Stimulated activated CD4-positive, alpha-beta T cell treated with anti-CD3 and anti-CD28 coated beads, Interleukin-1b, Interleukin-23, amount 100 ng/mL, for 4 hours (primary cell): ENCODE results near the gene PARS2.

Experiments
- DNase-seq, 2 donors: peaks; one replicate each; pipeline ENCODE4 v3.0.0-alpha.2; 2020; ENCODE audit warnings: low read depth in 2 of 2

Gene PARS2

DNA sequence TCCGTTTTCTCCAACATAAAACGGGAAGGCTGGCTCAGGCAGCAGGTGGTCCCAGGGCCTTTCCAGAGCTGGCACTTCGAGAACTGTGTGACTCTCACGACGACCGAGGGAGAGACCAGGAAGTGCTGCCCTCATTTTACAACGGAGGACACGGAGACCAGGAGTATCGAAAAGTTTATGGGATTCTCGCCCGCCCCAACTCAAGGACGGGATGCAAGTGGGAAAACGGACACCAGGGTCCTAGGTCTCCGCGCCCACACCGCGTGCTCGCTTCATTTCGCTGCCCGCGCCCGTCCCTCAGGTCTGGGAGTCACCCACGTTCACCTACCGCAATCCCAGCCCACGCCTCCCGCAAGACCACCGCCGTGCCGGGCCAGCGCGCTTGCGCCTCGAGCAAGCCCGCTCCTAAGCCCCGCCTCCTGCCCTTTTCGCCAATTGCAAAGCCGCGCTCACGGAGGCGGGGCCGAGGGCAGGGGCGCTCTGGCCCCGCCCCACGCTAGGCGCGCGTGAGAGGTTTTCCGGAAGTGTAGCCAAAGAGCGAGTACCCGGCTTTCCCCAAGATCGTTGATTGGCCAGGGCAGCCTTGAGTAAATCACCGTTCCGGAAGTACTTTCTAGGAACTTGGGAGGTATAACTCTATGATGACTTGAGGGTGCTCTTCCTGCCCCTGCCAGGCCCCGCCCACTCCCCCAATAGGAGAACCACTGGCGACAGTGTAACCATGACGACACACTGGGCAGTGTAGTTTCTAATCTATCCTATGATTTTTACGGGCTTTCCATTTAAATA is at the start of gene PARS2:
Gene PARS2, minus strand, starts transcription at position 391 of the 789 bp plus-strand sequence. CDS start 5,362 bp downstream, outside the sequence.
- DNase-seq: peak; percentile 95 to 96

- DNase-seq: no peak
These were observed 49.8 kb upstream of the PARS2 start for GRCh38 chr1:54814126-54814498.

DNA sequence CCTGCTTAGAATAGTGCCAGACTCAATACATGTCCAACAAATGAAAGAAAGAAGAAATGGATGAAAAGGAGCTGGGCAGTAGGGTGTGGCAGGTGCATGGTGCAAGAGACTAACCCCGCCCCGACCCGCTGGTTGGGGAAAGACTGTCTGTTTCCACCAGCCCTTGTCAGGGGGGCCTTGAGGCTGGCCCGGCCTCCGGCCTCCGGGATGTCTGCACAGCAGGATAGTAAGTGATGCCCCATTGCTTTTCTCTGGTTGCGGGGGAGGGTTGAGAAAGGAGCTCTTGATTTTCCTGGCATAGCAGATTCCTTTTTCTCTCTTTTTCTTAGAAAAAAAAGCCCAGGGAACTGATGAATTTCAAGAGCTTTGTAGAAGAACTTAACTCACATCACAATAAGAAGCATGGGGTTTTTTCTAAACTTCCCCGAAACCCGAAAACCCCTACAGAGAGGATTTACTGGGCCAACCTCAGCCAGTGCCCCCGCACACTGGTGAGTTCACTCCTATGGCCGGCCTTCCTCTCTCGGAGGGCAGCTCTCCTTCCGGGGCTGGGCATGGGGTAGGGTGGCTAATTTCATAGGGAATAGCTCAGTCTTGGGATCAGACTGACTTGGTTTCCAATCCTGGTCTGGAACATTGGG is 49.3 kb upstream of the PARS2 start:
- no peak for DNase-seq

GRCh38 chr1:54812801-54813484 is 48.6 kb upstream of the PARS2 start:
- DNase-seq: no peak

DNA sequence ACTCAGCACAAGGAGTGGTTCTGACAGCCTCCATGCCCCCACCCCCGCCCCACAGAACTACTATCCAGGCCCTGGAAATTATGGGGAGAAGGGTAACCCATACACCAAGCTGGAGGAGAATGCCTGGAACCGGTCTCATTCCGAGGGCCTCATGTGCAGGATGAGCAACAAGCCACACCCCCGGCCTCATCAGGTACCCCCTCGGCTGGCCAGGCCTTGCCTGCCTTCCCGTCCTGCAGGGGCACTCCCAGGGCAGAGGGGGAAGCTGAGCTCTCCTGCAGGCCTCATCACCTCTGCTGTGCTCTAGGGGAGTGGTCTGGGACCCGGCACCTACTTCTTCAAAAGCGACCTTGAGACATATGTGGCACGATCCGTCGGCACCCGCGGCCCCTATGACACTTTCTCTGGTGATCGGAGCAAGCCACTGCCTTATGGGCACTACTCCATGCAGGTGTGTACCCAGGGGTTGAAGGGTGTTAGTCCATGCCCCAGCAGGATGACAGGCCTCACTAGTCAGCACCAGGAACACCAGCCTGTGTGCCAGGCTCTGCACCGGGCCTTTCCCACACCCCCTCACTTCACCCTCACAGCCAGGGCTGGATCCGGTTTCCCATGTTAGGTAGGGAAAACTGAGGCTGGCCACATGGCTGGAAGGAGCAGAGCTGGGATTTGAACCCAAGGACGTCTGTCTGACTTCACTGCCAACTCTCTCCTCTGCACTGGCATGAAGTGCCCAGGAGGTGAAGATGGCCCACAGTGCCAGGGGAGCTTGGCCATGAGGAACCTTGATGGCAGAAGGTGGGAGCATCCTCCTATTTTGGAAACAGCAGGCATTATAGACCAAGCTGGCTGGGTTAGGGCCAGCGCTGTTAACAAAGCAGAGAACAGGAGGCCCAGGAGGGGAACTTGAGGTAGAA is 47.7 kb upstream of the PARS2 start:
- DNase-seq: no peak

GRCh38 chr1:54811066-54811465 is 46.7 kb upstream of the PARS2 start:
- no peak for DNase-seq

DNA sequence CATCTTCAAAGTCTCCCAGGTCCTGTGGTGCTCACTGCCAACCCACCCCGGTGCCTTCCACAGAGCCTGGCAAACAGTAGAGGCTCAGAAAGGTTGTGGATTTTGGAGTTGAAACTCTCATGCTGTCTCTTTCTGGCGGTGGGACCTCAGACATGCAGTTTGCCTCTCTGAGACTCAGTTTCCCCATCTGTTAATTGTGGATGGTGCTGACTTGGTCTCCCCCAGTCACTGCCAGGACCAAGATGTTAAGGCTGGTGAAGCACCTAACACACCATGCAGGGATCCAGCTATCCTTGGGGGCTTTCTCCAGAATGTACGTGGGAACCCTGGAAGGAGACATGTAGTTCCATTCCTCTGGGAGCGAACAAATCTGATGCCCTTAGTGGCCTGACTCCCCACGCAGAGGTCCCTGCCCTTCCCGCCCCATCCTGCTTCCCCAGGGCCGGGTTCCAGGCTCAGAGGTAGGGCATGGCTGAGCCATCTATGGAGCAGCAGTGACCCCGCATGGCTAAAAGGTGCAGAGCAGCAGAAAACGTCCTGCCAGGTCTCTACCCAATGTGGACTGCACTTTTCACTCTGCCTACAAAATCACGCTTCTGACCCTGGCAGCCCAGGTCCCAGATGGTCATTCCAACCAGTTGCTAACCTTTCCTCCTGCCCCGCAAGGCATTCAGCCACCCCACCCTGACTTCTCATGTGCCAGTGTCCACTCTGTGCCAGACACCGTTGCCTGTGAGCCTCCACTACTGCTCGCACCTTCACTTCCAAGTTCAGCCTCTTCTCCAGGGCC is 46.0 kb upstream of the PARS2 start:
- peak; percentile 52 to 64 for DNase-seq

DNA sequence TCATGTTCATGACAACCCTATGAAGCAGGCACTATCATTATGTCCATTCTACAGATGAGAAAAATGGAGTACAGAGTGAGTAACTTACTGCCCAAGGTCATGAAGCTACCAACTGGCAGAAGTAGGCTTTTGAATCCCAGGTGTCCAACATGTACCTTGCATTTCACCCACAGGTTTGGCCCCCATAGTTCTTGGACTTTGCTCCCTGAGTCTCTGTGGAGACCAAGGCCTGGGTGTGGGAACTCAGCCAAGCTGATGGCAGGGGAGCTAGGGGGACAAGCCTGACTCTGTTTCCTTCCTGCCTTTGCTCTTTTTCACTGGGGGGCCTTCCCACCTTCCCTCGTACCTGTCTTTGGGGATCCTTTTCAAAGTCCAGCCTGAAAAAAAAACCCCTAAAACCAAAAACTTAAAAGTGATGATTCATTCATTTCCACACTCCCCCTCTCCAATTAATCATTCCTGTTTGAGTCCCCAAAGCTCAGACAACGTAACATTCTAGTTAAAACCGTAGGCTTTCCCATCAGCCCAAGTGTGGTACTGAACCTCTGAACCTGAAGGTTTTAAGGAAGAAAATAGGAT is 45.3 kb upstream of the PARS2 start:
- DNase-seq: no peak

- DNase-seq: no peak
These were observed 44.3 kb upstream of the PARS2 start for GRCh38 chr1:54808443-54809207.

DNA sequence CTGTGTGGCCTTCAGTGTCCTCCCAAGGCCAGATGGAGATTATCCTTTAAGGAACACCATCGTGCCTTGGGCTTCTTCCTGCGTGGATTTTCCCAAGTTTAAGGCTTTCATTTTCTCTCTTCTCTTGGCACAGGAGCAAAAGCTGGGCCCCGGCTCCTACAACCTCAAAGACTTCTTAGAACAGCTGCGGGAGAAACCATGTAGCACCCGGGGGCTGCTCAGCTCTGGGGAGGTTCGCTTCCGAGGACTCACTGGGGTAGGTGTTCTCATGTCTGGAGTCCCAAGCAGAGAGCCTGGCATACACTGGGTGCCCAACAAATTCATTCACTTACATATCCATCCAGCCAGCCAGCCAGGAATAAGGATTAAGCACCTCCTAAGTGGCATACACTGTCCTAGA is 43.4 kb upstream of the PARS2 start:
- no peak for DNase-seq

- DNase-seq: no peak
These were observed 42.7 kb upstream of the PARS2 start for GRCh38 chr1:54806931-54807611.

- no peak for DNase-seq
These were observed 41.7 kb upstream of the PARS2 start for GRCh38 chr1:54805981-54806381.

DNA sequence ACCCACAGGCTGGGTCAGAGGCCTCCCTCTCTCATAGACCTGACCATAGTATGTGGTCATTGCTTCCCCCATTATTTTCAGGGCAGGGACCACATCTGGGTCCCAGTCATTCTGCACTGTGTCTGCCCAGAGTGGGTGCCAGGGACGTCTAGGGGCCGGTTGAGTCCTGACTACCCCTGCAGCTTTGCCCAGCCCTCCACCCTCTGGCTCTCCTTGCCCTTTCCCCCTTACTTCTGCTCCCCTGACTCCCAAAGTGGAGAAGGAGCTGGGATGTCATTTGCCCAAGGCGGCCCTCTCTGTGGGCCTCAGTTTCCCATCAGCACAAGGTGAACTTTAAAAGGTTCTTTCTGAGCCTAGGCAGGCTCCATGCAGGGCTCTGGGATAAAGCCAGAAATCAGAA is 41.1 kb upstream of the PARS2 start:
- DNase-seq: no peak

- no peak for DNase-seq
These were observed 40.3 kb upstream of the PARS2 start for GRCh38 chr1:54804471-54805132.

DNA sequence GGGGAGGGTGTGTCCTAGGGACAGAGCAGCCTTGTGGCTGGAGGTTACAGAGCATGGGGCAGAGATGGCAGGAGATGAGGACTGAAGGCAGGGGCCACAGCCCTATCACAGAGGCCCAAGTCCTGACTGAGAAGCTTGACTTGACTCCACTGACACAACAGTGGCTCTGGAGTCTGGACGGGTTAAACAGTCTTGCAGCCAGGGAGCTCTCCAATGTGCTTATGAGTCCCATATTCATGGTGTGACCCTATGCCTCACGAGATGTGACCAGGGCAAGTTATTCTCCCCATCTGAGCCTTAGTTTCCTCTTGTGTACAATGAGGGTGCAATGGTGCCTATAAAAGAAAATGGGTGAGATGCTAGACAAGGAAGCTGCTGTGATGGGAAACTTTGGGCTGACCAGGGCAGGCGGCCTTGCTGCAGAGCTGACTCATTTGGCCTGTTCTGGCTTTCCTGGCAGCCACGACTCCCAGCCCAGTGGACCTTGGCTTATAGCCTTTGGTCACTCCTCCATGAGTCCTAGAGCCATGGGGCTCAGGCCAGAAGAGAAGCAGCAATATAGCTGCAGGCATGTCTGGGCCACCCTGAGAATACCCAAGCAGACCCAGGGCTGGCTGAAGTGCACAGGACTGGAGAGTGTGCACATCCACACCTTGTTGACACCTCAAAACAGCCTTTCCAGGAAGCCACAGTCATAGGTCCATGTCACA is 39.6 kb upstream of the PARS2 start:
- DNase-seq: no peak

DNA sequence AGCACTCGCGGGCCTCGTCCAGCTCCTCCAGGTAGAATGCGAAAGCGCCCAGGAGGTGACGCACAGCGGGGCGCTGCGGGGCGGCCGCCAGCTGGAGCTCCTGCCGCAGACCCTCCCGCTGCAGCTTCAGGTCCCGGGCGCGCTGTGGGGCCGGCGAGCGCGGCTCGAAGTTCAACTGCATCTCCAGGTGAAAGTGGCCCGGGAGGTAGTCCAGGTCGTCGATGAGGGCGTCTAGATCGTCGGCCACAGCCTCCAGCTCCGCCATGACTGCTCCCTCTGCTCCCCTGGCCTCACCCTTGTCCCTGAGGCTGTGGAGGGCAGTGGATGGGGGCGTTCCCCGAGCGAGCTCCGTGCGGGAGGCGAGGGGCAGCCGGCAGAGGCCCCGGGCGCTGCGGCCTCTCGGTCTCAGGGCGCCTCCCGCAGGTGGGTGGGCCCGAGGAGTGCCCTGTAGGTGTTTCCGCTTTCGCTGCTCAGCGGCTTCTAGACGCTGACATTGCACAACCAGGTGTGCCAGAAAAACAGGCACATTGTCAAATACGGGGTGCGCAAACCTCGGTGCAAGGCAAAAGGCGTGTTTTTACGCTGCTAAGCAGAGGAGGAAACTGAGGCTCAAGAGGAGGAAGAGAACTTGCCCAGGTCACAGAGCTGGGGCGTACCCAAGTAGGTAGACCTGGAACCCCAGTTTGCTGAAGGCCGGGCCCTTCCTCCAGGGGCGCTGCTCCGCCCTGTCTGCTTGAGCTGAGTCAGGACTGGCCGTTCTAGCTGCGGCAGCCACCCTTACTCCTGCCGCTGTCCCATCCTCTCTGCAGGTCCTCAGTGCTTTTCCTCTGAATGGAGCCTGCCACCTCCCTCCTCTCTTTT is 36.8 kb upstream of the PARS2 start, which contains the start of gene TTC22:
Gene TTC22, minus strand, starts transcription at position 425 of the 861 bp plus-strand sequence. Its CDS starts 160 bp downstream, at position 265.
- DNase-seq: peak; percentile 50 to 52
